HepG2 (cell line): ENCODE measurements around the gene MESD. TPM values are rescaled to one million over a fixed set of nuclear protein-coding genes. Genes with fewer than 3 reads are reported as not detected.

ENCODE experiments used
- AHR ChIP-seq: IDR thresholded peaks from 2 replicates; pipeline ENCODE4 v1.6.1; 2018; ENCODE audit warnings: missing genetic modification reagents, missing compliant biosample characterization
- ATF7-NPFF ChIP-seq: sonication (generic); formaldehyde crosslinking; IDR thresholded peaks from 2 replicates; pipeline ENCODE4 v1.8.1; 2023; ENCODE audit warnings: mild to moderate bottlenecking, low read depth, missing genetic modification reagents, moderate library complexity
- CHD2 ChIP-seq: IDR thresholded peaks from 2 replicates; pipeline ENCODE4 v1.6.1; 2011; ENCODE audit warnings: low read depth, low read length, improper control_type of control experiment
- DRAP1 ChIP-seq: IDR thresholded peaks from 2 replicates; pipeline ENCODE4 v1.6.1; 2016; ENCODE audit warnings: missing genetic modification reagents, missing compliant biosample characterization
- EEA1 ChIP-seq: sonication (generic); formaldehyde crosslinking; IDR thresholded peaks from 2 replicates; pipeline ENCODE4 v1.5.1; 2020; ENCODE audit warnings: mild to moderate bottlenecking, missing genetic modification reagents, borderline replicate concordance
- ELF1 ChIP-seq: sonication (generic); formaldehyde crosslinking; IDR thresholded peaks from 2 replicates; pipeline ENCODE4 v1.4.0; 2020; ENCODE audit warnings: missing genetic modification reagents
- HDAC2 ChIP-seq: sonication (generic); formaldehyde crosslinking; IDR thresholded peaks from 2 replicates; pipeline ENCODE4 v1.4.0; 2020; ENCODE audit warnings: missing genetic modification reagents
- HMGXB4 ChIP-seq, 2 experiments: sonication (generic) in 1 of 2; formaldehyde crosslinking in 1 of 2; IDR thresholded peaks; 2 replicates each; pipeline versions ENCODE4 v1.4.0 to v1.6.1; 2018 to 2020; ENCODE audit warnings: missing genetic modification reagents in 2 of 2, borderline replicate concordance in 1 of 2, low read depth in 1 of 2, mild to moderate bottlenecking in 1 of 2, missing biosample characterization in 1 of 2
- IRF9 ChIP-seq: sonication (generic); formaldehyde crosslinking; IDR thresholded peaks from 2 replicates; pipeline ENCODE4 v1.8.0; 2022; ENCODE audit warnings: missing genetic modification reagents, mild to moderate bottlenecking, borderline replicate concordance
- NKX3-1 ChIP-seq: sonication (generic); formaldehyde crosslinking; IDR thresholded peaks from 2 replicates; pipeline ENCODE4 v1.5.0; 2020; ENCODE audit warnings: missing genetic modification reagents
- PCBP2 ChIP-seq: fragments of 200-400 bp; formaldehyde crosslinking; optimal IDR thresholded peaks from 2 replicates; pipeline ENCODE3; 2018; ENCODE audit warnings: low read length, low read depth; ENCODE audit not compliant: poor library complexity, severe bottlenecking
- SAP130 ChIP-seq: IDR thresholded peaks from 2 replicates; pipeline ENCODE4 v1.6.1; 2016; ENCODE audit warnings: low read depth
- TARDBP ChIP-seq: sonication (generic); formaldehyde crosslinking; IDR thresholded peaks from 2 replicates; pipeline ENCODE4 v1.8.0; 2022; ENCODE audit warnings: mild to moderate bottlenecking, missing genetic modification reagents
- TBX3 ChIP-seq: fragments of 450-650 bp; IDR thresholded peaks from 2 replicates; pipeline ENCODE4 v1.6.1; 2017; ENCODE audit warnings: antibody characterized with exemption, mild to moderate bottlenecking, inconsistent platforms, borderline replicate concordance
- TFE3 ChIP-seq: IDR thresholded peaks from 2 replicates; pipeline ENCODE4 v1.6.1; 2016
- THAP9 ChIP-seq: sonication (generic); formaldehyde crosslinking; IDR thresholded peaks from 2 replicates; pipeline ENCODE4; 2020; ENCODE audit warnings: missing genetic modification reagents, mild to moderate bottlenecking, borderline replicate concordance
- WIZ ChIP-seq: sonication (generic); formaldehyde crosslinking; IDR thresholded peaks from 2 replicates; pipeline ENCODE4 v1.5.1; 2020; ENCODE audit warnings: mild to moderate bottlenecking, missing genetic modification reagents
- ZFY ChIP-seq: sonication (generic); formaldehyde crosslinking; IDR thresholded peaks from 2 replicates; pipeline ENCODE4 v1.4.0; 2020; ENCODE audit warnings: missing genetic modification reagents
- ZNF253 ChIP-seq: sonication (generic); formaldehyde crosslinking; IDR thresholded peaks from 2 replicates; pipeline ENCODE4 v1.8.0; 2022; ENCODE audit warnings: mild to moderate bottlenecking, missing genetic modification reagents, borderline replicate concordance
- ZNF543 ChIP-seq: sonication (generic); formaldehyde crosslinking; IDR thresholded peaks from 2 replicates; pipeline ENCODE4 v1.4.0; 2020; ENCODE audit warnings: mild to moderate bottlenecking, missing genetic modification reagents
- ZNF615 ChIP-seq: sonication (generic); formaldehyde crosslinking; IDR thresholded peaks from 2 replicates; pipeline ENCODE4 v1.5.0; 2020; ENCODE audit warnings: mild to moderate bottlenecking, missing genetic modification reagents, borderline replicate concordance
- ZNF879 ChIP-seq: sonication (generic); formaldehyde crosslinking; IDR thresholded peaks from 2 replicates; pipeline ENCODE4 v1.8.1; 2023; ENCODE audit warnings: missing genetic modification reagents
- ZSCAN29 ChIP-seq: sonication (generic); formaldehyde crosslinking; conservative IDR thresholded peaks from 2 replicates; pipeline ENCODE4 v1.4.0; 2020; ENCODE audit warnings: mild to moderate bottlenecking, missing genetic modification reagents
- polyA plus RNA-seq, 8 experiments: library from polyadenylated mRNA; depleted of rRNA in 3 of 8; stranded (reverse) in 7 of 8; unstranded in 1 of 8; fragments of >200 nt; fragmentation: Illumina TruSeq in 4 of 8; extraction: Trizol in 4 of 8; gene quantifications; 2 replicates each; pipeline versions ENCODE4 v1.2.1 to v1.2.3, GENCODE V29; 2011 to 2016; ENCODE audit warnings: low read depth in 4 of 8, missing spikeins in 1 of 8, mixed read lengths in 1 of 8; ENCODE audit not compliant: insufficient read depth in 1 of 8
- total RNA-seq, 5 experiments: library from RNA; depleted of rRNA; stranded (reverse); fragments of >200 nt; fragmentation: Illumina TruSeq; extraction: Trizol; gene quantifications; 2 replicates each; pipeline ENCODE4 v1.2.3, GENCODE V29; 2016; ENCODE audit warnings: low read depth in 1 of 5

MESD gene
- total and polyA plus RNA-seq, 2 of the 13 experiments (the other 11 are each of a cell fraction or from before 2014, with no cell fraction given): 18.0 to 46.2 TPM

GRCh38 chr15:81000624-81001151 is 11.1 kb upstream of the MESD start, which contains the start of gene TLNRD1 (continued):
- TF ChIP-seq TFE3 (CRISPR knock-in tag) (0 out of 2 replicates have a peak, but pooled peaks have one; percentile 31), ELF1 (CRISPR knock-in tag) (peak; percentile 65; the same call in 1 of the 2 replicates), DRAP1 (CRISPR knock-in tag) (peak; percentile 93), NKX3-1 (CRISPR knock-in tag) (peak; percentile 8; the same call in 1 of the 2 replicates), WIZ (0 out of 2 replicates have a peak, but pooled peaks have one; percentile 50), CHD2 (peak; percentile 57; the same call in 1 of the 2 replicates), ZNF543 (CRISPR knock-in tag) (0 out of 2 replicates have a peak, but pooled peaks have one; percentile 49), ZNF879 (no peak), ZFY (peak; percentile 68), IRF9 (CRISPR knock-in tag) (peak; percentile 92), ZNF253 (CRISPR knock-in tag) (no peak), AHR (CRISPR knock-in tag) (0 out of 2 replicates have a peak, but pooled peaks have one; percentile 64), PCBP2 (no peak), ATF7-NPFF (peak; percentile 78), HDAC2 (CRISPR knock-in tag) (peak; percentile 37; the same call in 1 of the 2 replicates), EEA1 (CRISPR knock-in tag) (peak; percentile 68; the same call in 1 of the 2 replicates), ZSCAN29 (CRISPR knock-in tag) (no peak), ZNF615 (no peak), TBX3 (no peak), TARDBP (CRISPR knock-in tag) (no peak), SAP130 (CRISPR knock-in tag) (peak; percentile 82), THAP9 (CRISPR knock-in tag) (0 out of 2 replicates have a peak, but pooled peaks have one; percentile 28), HMGXB4 (CRISPR knock-in tag; IDR thresholded peaks at IDR 0.05; ENCODE audit: borderline replicate concordance in 1 of 2, low read depth in 1 of 2) (peak; percentile 41 to 65; a peak in 2 of 4 replicates)
